ENCODE measurements around the gene MAP3K10.

DNA sequence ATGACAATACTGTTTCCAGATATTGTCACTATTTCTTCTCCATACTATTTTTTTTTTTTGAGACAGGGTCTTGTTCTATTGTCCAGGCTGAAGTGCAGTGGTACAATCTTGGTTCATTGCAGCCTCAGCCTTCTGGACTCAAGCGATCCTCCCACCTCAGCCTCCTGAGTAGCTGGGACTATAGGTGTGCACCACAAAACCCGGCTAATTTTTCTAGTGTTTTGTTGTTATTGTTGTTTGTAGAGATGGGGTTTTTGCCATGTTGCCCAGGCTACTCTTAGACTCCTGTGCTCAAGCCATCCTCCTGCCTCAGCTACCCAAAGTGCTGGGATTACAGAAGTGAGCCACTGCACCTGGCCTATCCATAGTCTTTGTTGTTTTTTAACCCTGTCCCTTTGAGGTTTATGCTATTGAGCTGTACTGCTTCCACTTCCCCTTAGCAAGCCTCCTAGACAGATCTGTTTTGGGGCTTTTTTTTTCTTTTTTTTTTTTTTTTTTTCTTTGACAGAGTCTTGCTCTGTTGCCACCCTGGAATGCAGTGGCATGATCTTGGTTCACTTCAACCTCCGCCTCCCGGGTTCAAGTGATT lies 27.6 kb upstream of the MAP3K10 start:
- no peak for TF ChIP-seq TEAD4 (IDR thresholded peaks at IDR 0.05; ENCODE audit: borderline replicate concordance, insufficient read depth)
- no peak for TF ChIP-seq RFX5 (IDR thresholded peaks at IDR 0.05; ENCODE audit: low read length)
- TF ChIP-seq SMC3 (IDR thresholded peaks at IDR 0.05; ENCODE audit: low read depth, low read length): no peak
- TF ChIP-seq TAF1 (IDR thresholded peaks at IDR 0.05; ENCODE audit: borderline replicate concordance, low read depth, low read length): no peak
- TF ChIP-seq, protein P1, sequence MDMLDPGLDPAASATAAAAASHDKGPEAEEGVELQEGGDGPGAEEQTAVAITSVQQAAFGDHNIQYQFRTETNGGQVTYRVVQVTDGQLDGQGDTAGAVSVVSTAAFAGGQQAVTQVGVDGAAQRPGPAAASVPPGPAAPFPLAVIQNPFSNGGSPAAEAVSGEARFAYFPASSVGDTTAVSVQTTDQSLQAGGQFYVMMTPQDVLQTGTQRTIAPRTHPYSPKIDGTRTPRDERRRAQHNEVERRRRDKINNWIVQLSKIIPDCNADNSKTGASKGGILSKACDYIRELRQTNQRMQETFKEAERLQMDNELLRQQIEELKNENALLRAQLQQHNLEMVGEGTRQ (IDR thresholded peaks at IDR 0.05; ENCODE audit: borderline replicate concordance, low read depth, low read length): no peak
- no peak for TF ChIP-seq RAD21 (IDR thresholded peaks at IDR 0.05; ENCODE audit: low read length)
- TF ChIP-seq YY1 (IDR thresholded peaks at IDR 0.05; ENCODE audit: low read depth): no peak
- TF ChIP-seq FOSL2 (IDR thresholded peaks at IDR 0.05; ENCODE audit: borderline replicate concordance, low read depth): no peak
- no peak for TF ChIP-seq ELF1 (IDR thresholded peaks at IDR 0.05)
- no peak for TF ChIP-seq CTCF (IDR thresholded peaks at IDR 0.05)

All from SK-N-SH (cell line).